Sigmoid colon (tissue), 4 donors: ENCODE measurements around the gene RPS5.

Experiments used
- EP300 ChIP-seq, 4 donors: sonication (generic); formaldehyde crosslinking; IDR thresholded peaks; one replicate each; pipeline ENCODE4 v1.6.1; 2017; ENCODE audit warnings: antibody characterized with exemption in 4 of 4
- POLR2AphosphoS5 ChIP-seq, 4 donors: sonication (generic); formaldehyde crosslinking; IDR thresholded peaks; one replicate each; pipeline ENCODE4 v1.6.1; 2017; ENCODE audit warnings: antibody characterized with exemption in 4 of 4
- TF ChIP-seq, protein P1 (sequence below), 4 experiments: fragments of 450-650 bp in 3 of 4; fragments of 200-600 bp in 1 of 4; IDR thresholded peaks; one replicate each; pipeline ENCODE4 v1.5.1; 2016 to 2019; ENCODE audit warnings: antibody characterized with exemption in 4 of 4, mild to moderate bottlenecking in 3 of 4, moderate library complexity in 2 of 4

DNA sequence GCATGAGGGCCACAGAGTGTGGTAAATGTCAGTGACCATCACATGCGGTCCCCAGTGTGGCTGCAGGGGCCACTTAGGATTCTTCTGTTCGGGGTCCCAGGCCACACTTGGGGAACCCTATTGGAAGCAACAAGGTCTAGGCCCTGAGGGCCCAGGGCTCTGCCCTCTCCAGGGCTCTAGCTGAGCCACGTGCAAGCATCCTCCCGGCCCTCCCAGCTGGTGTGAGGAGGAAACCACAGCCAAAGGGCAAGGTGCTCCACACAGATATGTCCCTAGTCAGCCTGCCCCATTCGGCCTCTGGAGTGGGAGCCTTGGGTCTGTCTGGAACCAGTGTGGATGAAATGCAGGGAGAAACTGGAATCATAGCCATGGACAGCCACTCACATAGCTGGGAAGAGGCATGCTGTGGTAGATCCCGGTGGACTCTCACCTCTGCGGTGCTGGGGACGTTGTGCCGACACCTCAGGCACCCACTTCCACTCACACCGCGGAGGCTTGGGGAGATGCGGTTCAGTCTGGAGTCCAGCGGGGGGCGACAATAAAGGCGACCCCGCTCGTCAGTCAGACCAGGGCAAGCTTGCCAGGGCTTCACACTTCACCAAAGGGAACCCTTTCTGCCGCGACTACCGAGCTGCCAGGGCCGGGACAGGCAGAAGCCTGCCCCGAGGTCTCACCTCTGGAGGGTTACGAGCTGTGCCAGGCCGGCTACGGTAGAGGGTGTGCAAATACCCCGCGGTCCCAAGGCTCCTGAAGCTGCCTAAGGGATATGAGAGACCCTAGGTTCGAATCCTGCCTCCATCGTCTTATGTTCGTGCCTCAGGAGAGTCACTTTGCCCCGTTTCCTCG lies 20.3 kb upstream of the RPS5 start:
- TF ChIP-seq, protein P1, sequence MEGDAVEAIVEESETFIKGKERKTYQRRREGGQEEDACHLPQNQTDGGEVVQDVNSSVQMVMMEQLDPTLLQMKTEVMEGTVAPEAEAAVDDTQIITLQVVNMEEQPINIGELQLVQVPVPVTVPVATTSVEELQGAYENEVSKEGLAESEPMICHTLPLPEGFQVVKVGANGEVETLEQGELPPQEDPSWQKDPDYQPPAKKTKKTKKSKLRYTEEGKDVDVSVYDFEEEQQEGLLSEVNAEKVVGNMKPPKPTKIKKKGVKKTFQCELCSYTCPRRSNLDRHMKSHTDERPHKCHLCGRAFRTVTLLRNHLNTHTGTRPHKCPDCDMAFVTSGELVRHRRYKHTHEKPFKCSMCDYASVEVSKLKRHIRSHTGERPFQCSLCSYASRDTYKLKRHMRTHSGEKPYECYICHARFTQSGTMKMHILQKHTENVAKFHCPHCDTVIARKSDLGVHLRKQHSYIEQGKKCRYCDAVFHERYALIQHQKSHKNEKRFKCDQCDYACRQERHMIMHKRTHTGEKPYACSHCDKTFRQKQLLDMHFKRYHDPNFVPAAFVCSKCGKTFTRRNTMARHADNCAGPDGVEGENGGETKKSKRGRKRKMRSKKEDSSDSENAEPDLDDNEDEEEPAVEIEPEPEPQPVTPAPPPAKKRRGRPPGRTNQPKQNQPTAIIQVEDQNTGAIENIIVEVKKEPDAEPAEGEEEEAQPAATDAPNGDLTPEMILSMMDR (IDR thresholded peaks at IDR 0.05) = no peak
- TF ChIP-seq EP300 (IDR thresholded peaks at IDR 0.05) = no peak
- TF ChIP-seq POLR2AphosphoS5 (IDR thresholded peaks at IDR 0.05) = no peak
